CD4-positive, alpha-beta T cell treated with Interleukin-17A for 1 hour (primary cell): ENCODE data around the gene OR52D1.
A peak's percentile ranks its signal among the peaks of the same experiment; 100 is the strongest.

Experiments
- DNase-seq: peaks from one replicate; pipeline ENCODE4 v3.0.0-alpha.2; 2020

Gene OR52D1

GRCh38 chr11:5488385-5488784, at the start of gene OR52D1:
OR52D1 (plus strand) TSS chr11:5488685; CDS start chr11:5488707, 22 bp downstream.
- DNase-seq, result no peak

- no peak for DNase-seq
These were observed 47.1 kb upstream of the OR52D1 start, which contains the start of gene OR51I1 for GRCh38 chr11:5441414-5441813. OR51I1 (minus strand) TSS chr11:5441514; CDS start chr11:5441514, 0 bp downstream.

DNA sequence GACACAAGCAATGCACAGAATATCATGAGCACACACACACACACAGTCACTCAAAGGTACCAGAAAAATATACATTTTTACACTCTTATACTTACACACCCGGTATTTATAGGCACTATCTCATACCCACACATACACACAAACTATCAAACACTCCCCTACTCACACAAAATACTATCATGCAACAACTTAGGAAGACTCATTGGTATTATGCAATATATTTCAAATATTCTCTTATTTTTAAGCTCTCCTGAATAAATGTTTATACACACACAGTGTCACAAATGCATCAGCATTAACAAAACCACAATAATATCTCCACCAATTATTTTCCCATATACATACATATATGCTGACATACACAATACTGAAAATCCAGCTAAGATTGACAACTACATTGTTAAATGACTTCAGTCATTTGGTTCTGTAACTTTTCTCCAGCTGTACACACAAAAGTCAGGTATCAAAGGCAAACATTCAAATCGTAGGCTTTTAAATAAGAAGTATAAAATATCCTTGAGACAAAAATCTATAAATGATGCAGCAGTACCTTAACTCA, 44.6 kb upstream of the OR52D1 start:
- no peak for DNase-seq

- DNase-seq, result no peak
These were observed 39.5 kb upstream of the OR52D1 start, which contains the start of gene OR51I2 for GRCh38 chr11:5449023-5449422. OR51I2 (plus strand) TSS chr11:5449323; CDS start chr11:5453489, 4,166 bp downstream.

DNA sequence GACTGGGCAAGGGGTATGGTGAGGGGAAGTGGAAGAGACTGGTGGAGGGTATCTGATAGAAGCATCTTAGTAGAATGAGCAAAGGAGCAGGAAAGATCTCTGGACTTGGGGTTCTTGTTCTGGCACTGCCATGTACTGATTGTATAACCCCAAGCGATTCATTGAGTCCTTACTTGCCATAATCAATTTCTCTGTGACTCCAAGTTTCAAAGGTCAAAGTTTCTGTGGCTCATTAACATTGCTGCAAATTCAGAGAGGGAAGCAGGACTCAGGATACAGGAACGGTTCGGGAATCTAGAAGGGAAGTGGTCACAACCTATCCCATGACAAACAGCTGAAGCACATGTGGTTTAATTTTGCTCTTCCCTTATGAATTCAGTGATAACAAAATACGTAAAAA, 39.1 kb upstream of the OR52D1 start:
- DNase-seq, result no peak

DNA sequence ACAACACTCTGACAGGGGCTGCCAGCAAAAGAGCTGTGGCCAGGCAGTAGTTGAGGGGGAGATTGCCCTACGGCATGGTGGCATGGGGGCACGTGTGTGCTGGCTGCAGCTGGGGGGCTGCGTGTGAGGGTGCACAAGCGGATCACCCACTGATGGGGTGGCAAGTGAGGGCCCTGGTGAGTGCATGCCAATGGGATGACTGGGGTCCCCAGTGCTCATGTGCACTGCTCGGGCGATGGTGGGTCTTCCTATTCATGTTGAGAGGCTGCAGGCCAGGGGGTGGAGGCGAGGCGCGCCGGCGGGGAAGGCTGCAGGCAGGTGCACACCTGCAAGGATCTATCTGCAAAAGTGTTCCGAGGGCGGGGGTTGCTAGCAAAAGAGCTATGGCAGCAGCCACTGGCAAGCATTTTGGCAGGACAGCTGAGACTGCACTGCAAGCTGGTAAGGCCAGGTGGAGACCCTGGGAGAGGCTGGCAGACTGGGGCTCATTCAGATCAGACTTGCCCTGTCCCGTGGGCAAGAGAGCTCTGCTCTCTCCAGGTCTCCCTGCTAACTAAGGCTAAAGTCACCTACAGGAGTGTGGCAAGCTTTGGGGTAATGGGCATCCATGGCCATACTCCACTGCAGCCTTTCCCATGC, 27.4 kb upstream of the OR52D1 start:
- DNase-seq, result no peak

- DNase-seq, result no peak
These were observed 21.0 kb upstream of the OR52D1 start for GRCh38 chr11:5467527-5467926.

DNA sequence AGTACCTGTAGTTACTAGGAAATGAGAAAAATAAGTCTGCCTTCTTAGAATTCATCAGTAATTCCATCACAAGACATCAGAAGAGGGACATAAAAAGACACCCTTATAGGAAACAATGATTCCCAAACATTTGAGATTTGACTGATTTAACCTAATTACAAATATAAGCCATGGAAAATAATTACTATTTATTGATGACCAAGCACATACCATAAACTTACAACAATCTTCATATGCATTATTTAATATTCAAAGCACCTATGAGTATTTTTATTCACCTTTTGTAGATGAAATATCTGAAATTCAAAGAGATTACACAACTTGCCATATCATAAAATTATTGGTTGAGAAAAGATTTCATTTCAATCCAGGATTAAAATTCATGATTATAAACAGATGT, 14.6 kb upstream of the OR52D1 start:
- DNase-seq, result no peak

DNA sequence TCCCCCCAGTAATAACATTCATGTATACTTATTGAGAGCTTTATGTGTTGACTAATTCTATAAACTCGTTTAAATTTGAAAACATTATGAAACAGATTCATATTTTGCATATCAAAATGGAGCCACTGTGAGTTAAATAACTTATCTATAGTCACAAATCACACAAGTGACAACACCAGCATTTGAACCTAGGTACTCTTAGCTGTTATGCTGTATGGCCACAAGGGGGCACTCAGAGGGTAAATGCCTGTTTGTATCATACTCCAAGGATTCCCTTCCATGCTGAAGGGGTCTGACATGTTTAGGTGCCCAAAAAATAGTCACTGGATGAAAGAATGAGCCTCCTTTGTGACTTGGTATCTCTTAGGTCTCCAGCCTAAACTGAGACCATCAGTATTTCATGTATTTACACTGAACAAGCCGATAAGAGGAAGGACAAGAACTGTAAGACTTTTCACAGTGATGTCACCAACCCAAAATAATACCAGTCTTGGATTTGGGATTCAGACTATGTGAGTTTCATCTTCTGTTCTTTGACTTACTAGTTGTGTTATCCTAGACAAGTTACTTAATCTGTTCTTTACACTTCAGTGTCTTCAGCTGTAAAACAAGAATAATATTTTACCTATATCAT, 12.2 kb upstream of the OR52D1 start:
- DNase-seq, result peak; percentile 49

GRCh38 chr11:5486003-5486402, 2.5 kb upstream of the OR52D1 start:
- no peak for DNase-seq

- DNase-seq, result no peak
These were observed 2.1 kb upstream of the OR52D1 start for GRCh38 chr11:5486421-5486820.

DNA sequence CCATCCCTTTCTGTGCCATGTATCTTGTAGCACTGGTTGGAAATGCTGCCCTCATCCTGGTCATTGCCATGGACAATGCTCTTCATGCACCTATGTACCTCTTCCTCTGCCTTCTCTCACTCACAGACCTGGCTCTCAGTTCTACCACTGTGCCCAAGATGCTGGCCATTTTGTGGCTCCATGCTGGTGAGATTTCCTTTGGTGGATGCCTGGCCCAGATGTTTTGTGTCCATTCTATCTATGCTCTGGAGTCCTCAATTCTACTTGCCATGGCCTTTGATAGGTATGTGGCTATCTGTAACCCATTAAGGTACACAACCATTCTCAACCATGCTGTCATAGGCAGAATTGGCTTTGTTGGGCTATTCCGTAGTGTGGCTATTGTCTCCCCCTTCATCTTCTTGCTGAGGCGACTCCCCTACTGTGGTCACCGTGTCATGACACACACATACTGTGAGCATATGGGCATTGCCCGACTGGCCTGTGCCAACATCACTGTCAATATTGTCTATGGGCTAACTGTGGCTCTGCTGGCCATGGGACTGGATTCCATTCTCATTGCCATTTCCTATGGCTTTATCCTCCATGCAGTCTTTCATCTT, 414 bp downstream of the OR52D1 start:
- DNase-seq, result no peak

- no peak for DNase-seq
These were observed 1.3 kb downstream of the OR52D1 start for GRCh38 chr11:5489576-5490357.

GRCh38 chr11:5499671-5500070, 11.2 kb downstream of the OR52D1 start:
- DNase-seq, result no peak

- DNase-seq, result no peak
These were observed 11.9 kb downstream of the OR52D1 start for GRCh38 chr11:5500393-5500801.

- DNase-seq, result no peak
These were observed 16.0 kb downstream of the OR52D1 start for GRCh38 chr11:5504403-5504921.

- DNase-seq, result no peak
These were observed 17.0 kb downstream of the OR52D1 start for GRCh38 chr11:5505363-5506048.

GRCh38 chr11:5507177-5507932, 18.9 kb downstream of the OR52D1 start:
- no peak for DNase-seq

DNA sequence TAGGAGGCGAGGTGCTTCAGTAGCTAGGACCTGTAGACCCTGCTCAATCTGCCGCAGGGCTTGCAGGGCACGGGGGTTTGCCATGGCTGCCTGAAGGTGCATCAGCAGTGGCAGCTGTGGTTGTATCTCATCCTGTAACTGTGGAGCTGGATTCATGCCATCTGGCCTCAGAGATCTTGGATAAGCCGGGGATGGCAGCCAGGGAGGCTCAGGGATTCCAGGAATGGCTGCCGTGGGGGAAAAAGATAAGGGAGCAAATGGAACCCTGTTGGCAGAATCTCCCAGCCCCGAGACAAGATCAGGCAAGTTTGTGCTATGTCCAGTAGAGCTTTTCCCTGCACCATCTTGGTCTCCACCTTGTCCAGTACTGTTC, 19.4 kb downstream of the OR52D1 start:
- DNase-seq, result no peak

GRCh38 chr11:5508605-5509004, 20.1 kb downstream of the OR52D1 start:
- DNase-seq, result no peak

DNA sequence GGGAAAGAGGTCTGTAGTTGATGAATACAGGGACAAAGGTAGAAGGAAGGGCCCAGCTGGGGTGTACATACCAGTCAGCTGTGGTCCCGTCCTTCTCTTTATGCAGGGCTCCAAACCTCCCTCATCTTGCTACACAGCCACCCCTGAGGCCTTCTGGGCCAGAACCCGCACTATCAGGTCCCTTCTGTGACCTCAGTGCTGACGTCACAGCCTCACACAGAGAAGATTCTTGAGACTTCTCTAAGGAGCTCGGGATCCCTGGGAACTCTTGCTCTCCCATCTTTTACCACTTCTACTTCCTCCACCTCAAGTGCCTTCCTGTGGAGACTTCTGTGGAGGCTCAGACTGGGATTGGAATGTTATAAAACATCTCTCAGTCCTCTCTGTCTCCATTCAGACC, 21.3 kb downstream of the OR52D1 start, which contains the start of gene UBQLN3:
TSS of gene UBQLN3 (minus strand) at position 155 of the 400 bp plus-strand sequence. CDS start 399 bp downstream, outside the sequence.
- DNase-seq, result no peak
